ENCODE measurements around the gene HMOX1. TPM values are rescaled to one million over a fixed set of nuclear protein-coding genes. Genes with fewer than 3 reads are reported as not detected.

HMOX1 gene
- total RNA-seq, 1 donor from 2014 or later: 1.6 TPM

GRCh38 chr22:35353318-35353717 lies 27.6 kb upstream of the HMOX1 start:
- H3K4me1 Mint-ChIP-seq: peaks cover 23% of the 10 kb centered on the region
- no peak overlapping the region for H3K27ac Mint-ChIP-seq
- TF ChIP-seq CTCF (IDR thresholded peaks at IDR 0.05; ENCODE audit: unreplicated experiment): no peak

GRCh38 chr22:35354068-35354467 lies 26.8 kb upstream of the HMOX1 start:
- no peak for DNase-seq (ENCODE audit: low spot score in 2 of 2, unreplicated experiment in 2 of 2)
- Mint-ChIP-seq H3K9me3 (no peaks in the 10 kb centered on the region), H3K27me3 (ENCODE audit: low read depth) (no peaks in the 10 kb centered on the region), H3K27ac (no peak overlapping the region), H3K4me3 (no peak overlapping the region), H3K36me3 (no peaks in the 10 kb centered on the region), H3K4me1 (peaks cover 23% of the 10 kb centered on the region)
- no peak for TF ChIP-seq CTCF (IDR thresholded peaks at IDR 0.05; ENCODE audit: unreplicated experiment)

More at GRCh38 chr22:35353318-35353717, 27.6 kb upstream of the HMOX1 start:
- DNase-seq (ENCODE audit: low spot score in 2 of 2, unreplicated experiment in 2 of 2): no peak
- H3K36me3 Mint-ChIP-seq: no peaks in the 10 kb centered on the region
- no peak overlapping the region for H3K4me3 Mint-ChIP-seq
- no peaks in the 10 kb centered on the region for H3K27me3 Mint-ChIP-seq (ENCODE audit: low read depth)
- H3K9me3 Mint-ChIP-seq: no peaks in the 10 kb centered on the region

GRCh38 chr22:35357883-35358621 lies 22.8 kb upstream of the HMOX1 start:
- Mint-ChIP-seq H3K27ac (no peak overlapping the region), H3K9me3 (no peaks in the 10 kb centered on the region), H3K4me3 (no peak overlapping the region), H3K27me3 (ENCODE audit: low read depth) (no peaks in the 10 kb centered on the region), H3K36me3 (no peaks in the 10 kb centered on the region), H3K4me1 (no peaks in the 10 kb centered on the region)
- TF ChIP-seq CTCF (IDR thresholded peaks at IDR 0.05; ENCODE audit: unreplicated experiment): no peak
- no peak for DNase-seq (ENCODE audit: low spot score in 2 of 2, unreplicated experiment in 2 of 2)

- Mint-ChIP-seq H3K4me3 (no peak overlapping the region), H3K27ac (no peak overlapping the region), H3K36me3 (no peaks in the 10 kb centered on the region), H3K4me1 (no peaks in the 10 kb centered on the region), H3K27me3 (ENCODE audit: low read depth) (no peaks in the 10 kb centered on the region), H3K9me3 (no peaks in the 10 kb centered on the region)
- TF ChIP-seq CTCF (IDR thresholded peaks at IDR 0.05; ENCODE audit: unreplicated experiment): no peak
- no peak for DNase-seq (ENCODE audit: low spot score in 2 of 2, unreplicated experiment in 2 of 2)
These were observed 21.4 kb upstream of the HMOX1 start for GRCh38 chr22:35359380-35360065.

- peaks cover under 1% of the 10 kb centered on the region for H3K4me1 Mint-ChIP-seq
- no peaks in the 10 kb centered on the region for H3K36me3 Mint-ChIP-seq
- no peaks in the 10 kb centered on the region for H3K9me3 Mint-ChIP-seq
- no peak for DNase-seq (ENCODE audit: low spot score in 2 of 2, unreplicated experiment in 2 of 2)
- H3K27ac Mint-ChIP-seq: no peak overlapping the region
- no peaks in the 10 kb centered on the region for H3K27me3 Mint-ChIP-seq (ENCODE audit: low read depth)
- TF ChIP-seq CTCF (IDR thresholded peaks at IDR 0.05; ENCODE audit: unreplicated experiment): no peak
- H3K4me3 Mint-ChIP-seq: no peak overlapping the region
These were observed 19.8 kb upstream of the HMOX1 start for GRCh38 chr22:35361001-35361558.
